PC-3 (cell line): ENCODE results near the gene LHX1.

ENCODE experiments used
- CTCF ChIP-seq: fragments of 300-600 bp; sonication (generic); conservative IDR thresholded peaks from 2 replicates; pipeline ENCODE4 v1.5.1; 2017; ENCODE audit warnings: antibody characterized with exemption, low read depth, mild to moderate bottlenecking, low read length
- EZH2 ChIP-seq: fragments of 300-600 bp; sonication (generic); IDR thresholded peaks from one replicate; pipeline ENCODE4 v1.6.1; 2017; ENCODE audit warnings: antibody characterized with exemption, mild to moderate bottlenecking, low read length; ENCODE audit not compliant: unreplicated experiment

GRCh38 chr17:36951084-36951789 lies 14.0 kb downstream of the LHX1 start:
- no peak for TF ChIP-seq CTCF
- no peak for TF ChIP-seq EZH2
